ENCODE results near the gene SH3BGRL2. TPM values are rescaled to one million over a fixed set of nuclear protein-coding genes. Genes with fewer than 3 reads are reported as not detected.

Gene SH3BGRL2
- total and polyA plus RNA-seq, 2 experiments from 2014 or later: 8.4 to 24.5 TPM

- no peak for TF ChIP-seq NANOG (IDR thresholded peaks at IDR 0.05; ENCODE audit: borderline replicate concordance)
- no peak for TF ChIP-seq EZH2phosphoT487 (IDR thresholded peaks at IDR 0.05; ENCODE audit: unreplicated experiment)
- no peak for TF ChIP-seq CREB1 (CRISPR knock-in tag; IDR thresholded peaks at IDR 0.05; ENCODE audit: low read depth)
- TF ChIP-seq ZNF331 (CRISPR knock-in tag; IDR thresholded peaks at IDR 0.05; ENCODE audit: low read depth): no peak
- no peak for TF ChIP-seq ZNF114 (CRISPR knock-in tag; IDR thresholded peaks at IDR 0.05)
- TF ChIP-seq, protein P1, sequence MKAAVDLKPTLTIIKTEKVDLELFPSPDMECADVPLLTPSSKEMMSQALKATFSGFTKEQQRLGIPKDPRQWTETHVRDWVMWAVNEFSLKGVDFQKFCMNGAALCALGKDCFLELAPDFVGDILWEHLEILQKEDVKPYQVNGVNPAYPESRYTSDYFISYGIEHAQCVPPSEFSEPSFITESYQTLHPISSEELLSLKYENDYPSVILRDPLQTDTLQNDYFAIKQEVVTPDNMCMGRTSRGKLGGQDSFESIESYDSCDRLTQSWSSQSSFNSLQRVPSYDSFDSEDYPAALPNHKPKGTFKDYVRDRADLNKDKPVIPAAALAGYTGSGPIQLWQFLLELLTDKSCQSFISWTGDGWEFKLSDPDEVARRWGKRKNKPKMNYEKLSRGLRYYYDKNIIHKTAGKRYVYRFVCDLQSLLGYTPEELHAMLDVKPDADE (IDR thresholded peaks at IDR 0.05): no peak
Observed at GRCh38 chr6:79706527-79706926, 75.4 kb downstream of the SH3BGRL2 start (continued).

- ATAC-seq (peak; percentile 67), DNase-seq (ENCODE audit: low spot score) (peak; percentile 27)
- H3K9me3 Mint-ChIP-seq: no peaks in the 10 kb centered on the region
- Histone ChIP-seq H3K4me2 (no peak overlapping the region), H3K79me2 (replicated peaks; ENCODE audit: insufficient read depth) (no peaks in the 10 kb centered on the region), H3K4me3 (no peak overlapping the region), H3K27me3 (ENCODE audit: insufficient read depth) (no peaks in the 10 kb centered on the region), H3K9me2 (ENCODE audit: insufficient read depth) (no peaks in the 10 kb centered on the region), H4K20me1 (replicated peaks; ENCODE audit: insufficient read depth) (no peaks in the 10 kb centered on the region), H3F3A (replicated peaks; ENCODE audit: low read depth) (no peaks in the 10 kb centered on the region), H2AFZ (no peak overlapping the region), H3K36me3 (ENCODE audit: insufficient read depth) (no peaks in the 10 kb centered on the region), H3K4me1 (ENCODE audit: insufficient read depth) (no peaks in the 10 kb centered on the region), H3K27ac (ENCODE audit: low read depth) (no peak overlapping the region)
- H3K27me3 Mint-ChIP-seq (ENCODE audit: insufficient read depth, low read depth, poor library complexity): peaks cover 2% of the 10 kb centered on the region
- no peak overlapping the region for H3K27ac Mint-ChIP-seq
- H3K4me1 Mint-ChIP-seq: peaks cover 18% of the 10 kb centered on the region
- no peaks in the 10 kb centered on the region; the same call in 2 of the 3 replicates for H3K36me3 Mint-ChIP-seq (ENCODE audit: low read depth)
- H3K4me3 Mint-ChIP-seq: no peak overlapping the region
- TF ChIP-seq, protein P1 (IDR thresholded peaks at IDR 0.05): no peak
- TF ChIP-seq CREB1 (CRISPR knock-in tag; IDR thresholded peaks at IDR 0.05; ENCODE audit: low read depth) (no peak), ZNF462 (CRISPR knock-in tag; IDR thresholded peaks at IDR 0.05) (no peak), POLR2AphosphoS5 (IDR thresholded peaks at IDR 0.05; ENCODE audit: low read depth) (no peak), EZH2 (IDR thresholded peaks at IDR 0.05; ENCODE audit: low read depth, unreplicated experiment) (no peak), ZNF114 (CRISPR knock-in tag; IDR thresholded peaks at IDR 0.05) (no peak), NANOG (IDR thresholded peaks at IDR 0.05; ENCODE audit: borderline replicate concordance) (no peak), STAT1 (IDR thresholded peaks at IDR 0.05; ENCODE audit: unreplicated experiment) (no peak), ZNF331 (CRISPR knock-in tag; IDR thresholded peaks at IDR 0.05; ENCODE audit: low read depth) (no peak), JUNB (IDR thresholded peaks at IDR 0.05; ENCODE audit: unreplicated experiment) (no peak), EZH2phosphoT487 (IDR thresholded peaks at IDR 0.05; ENCODE audit: unreplicated experiment) (no peak)
- TF ChIP-seq, protein P2, sequence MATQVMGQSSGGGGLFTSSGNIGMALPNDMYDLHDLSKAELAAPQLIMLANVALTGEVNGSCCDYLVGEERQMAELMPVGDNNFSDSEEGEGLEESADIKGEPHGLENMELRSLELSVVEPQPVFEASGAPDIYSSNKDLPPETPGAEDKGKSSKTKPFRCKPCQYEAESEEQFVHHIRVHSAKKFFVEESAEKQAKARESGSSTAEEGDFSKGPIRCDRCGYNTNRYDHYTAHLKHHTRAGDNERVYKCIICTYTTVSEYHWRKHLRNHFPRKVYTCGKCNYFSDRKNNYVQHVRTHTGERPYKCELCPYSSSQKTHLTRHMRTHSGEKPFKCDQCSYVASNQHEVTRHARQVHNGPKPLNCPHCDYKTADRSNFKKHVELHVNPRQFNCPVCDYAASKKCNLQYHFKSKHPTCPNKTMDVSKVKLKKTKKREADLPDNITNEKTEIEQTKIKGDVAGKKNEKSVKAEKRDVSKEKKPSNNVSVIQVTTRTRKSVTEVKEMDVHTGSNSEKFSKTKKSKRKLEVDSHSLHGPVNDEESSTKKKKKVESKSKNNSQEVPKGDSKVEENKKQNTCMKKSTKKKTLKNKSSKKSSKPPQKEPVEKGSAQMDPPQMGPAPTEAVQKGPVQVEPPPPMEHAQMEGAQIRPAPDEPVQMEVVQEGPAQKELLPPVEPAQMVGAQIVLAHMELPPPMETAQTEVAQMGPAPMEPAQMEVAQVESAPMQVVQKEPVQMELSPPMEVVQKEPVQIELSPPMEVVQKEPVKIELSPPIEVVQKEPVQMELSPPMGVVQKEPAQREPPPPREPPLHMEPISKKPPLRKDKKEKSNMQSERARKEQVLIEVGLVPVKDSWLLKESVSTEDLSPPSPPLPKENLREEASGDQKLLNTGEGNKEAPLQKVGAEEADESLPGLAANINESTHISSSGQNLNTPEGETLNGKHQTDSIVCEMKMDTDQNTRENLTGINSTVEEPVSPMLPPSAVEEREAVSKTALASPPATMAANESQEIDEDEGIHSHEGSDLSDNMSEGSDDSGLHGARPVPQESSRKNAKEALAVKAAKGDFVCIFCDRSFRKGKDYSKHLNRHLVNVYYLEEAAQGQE (IDR thresholded peaks at IDR 0.05; ENCODE audit: unreplicated experiment): no peak
Observed at GRCh38 chr6:79707621-79708020, 76.5 kb downstream of the SH3BGRL2 start.
